ENCODE data around the gene BICRAL. TPM values are rescaled to one million over a fixed set of nuclear protein-coding genes. Genes with fewer than 3 reads are reported as not detected.

Gene BICRAL
- total and polyA plus RNA-seq, 4 donors = 1.7 to 6.8 (median 3.9) TPM

GRCh38 chr6:42821341-42821668 is 39.5 kb downstream of the BICRAL start:
- TF ChIP-seq JUND (IDR thresholded peaks at IDR 0.05) (no peak), FOXA1 (IDR thresholded peaks at IDR 0.05) (no peak), HNF4A (conservative IDR thresholded peaks at IDR 0.05) (no peak), TAF1 (conservative IDR thresholded peaks at IDR 0.05) (no peak), FOXA2 (IDR thresholded peaks at IDR 0.05) (no peak), REST (IDR thresholded peaks at IDR 0.05) (no peak), CTCF (IDR thresholded peaks at IDR 0.05; ENCODE audit: low read depth, low read length, missing input control) (no peak), RXRA (IDR thresholded peaks at IDR 0.05) (no peak), YY1 (IDR thresholded peaks at IDR 0.05) (no peak), SP1 (IDR thresholded peaks at IDR 0.05) (no peak), NR2F2 (IDR thresholded peaks at IDR 0.05) (no peak), HNF4G (IDR thresholded peaks at IDR 0.05) (no peak), EGR1 (IDR thresholded peaks at IDR 0.05; ENCODE audit: low read depth in 2 of 2) (no peak), GABPA (IDR thresholded peaks at IDR 0.05 in 1 of 2, conservative IDR thresholded peaks at IDR 0.05 in 1 of 2) (no peak), RAD21 (IDR thresholded peaks at IDR 0.05) (no peak), MAX (IDR thresholded peaks at IDR 0.05) (no peak)
- TF ChIP-seq, protein P1, sequence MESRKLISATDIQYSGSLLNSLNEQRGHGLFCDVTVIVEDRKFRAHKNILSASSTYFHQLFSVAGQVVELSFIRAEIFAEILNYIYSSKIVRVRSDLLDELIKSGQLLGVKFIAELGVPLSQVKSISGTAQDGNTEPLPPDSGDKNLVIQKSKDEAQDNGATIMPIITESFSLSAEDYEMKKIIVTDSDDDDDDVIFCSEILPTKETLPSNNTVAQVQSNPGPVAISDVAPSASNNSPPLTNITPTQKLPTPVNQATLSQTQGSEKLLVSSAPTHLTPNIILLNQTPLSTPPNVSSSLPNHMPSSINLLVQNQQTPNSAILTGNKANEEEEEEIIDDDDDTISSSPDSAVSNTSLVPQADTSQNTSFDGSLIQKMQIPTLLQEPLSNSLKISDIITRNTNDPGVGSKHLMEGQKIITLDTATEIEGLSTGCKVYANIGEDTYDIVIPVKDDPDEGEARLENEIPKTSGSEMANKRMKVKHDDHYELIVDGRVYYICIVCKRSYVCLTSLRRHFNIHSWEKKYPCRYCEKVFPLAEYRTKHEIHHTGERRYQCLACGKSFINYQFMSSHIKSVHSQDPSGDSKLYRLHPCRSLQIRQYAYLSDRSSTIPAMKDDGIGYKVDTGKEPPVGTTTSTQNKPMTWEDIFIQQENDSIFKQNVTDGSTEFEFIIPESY (IDR thresholded peaks at IDR 0.05) = no peak
- TF ChIP-seq, protein P2, sequence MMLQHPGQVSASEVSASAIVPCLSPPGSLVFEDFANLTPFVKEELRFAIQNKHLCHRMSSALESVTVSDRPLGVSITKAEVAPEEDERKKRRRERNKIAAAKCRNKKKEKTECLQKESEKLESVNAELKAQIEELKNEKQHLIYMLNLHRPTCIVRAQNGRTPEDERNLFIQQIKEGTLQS (IDR thresholded peaks at IDR 0.05) = no peak
- Histone ChIP-seq H3K9ac (ENCODE audit: low read depth in 1 of 2, low read length in 2 of 2) (no peak overlapping the region), H3K4me1 (ENCODE audit: control insufficient read depth in 4 of 4, insufficient read depth in 4 of 4, low read length in 3 of 4) (no peaks in the 10 kb centered on the region), H3K27ac (ENCODE audit: low read depth in 1 of 2, low read length in 2 of 2) (no peak overlapping the region), H3K36me3 (ENCODE audit: control insufficient read depth in 4 of 4, insufficient read depth in 3 of 4, low read depth in 1 of 4, low read length in 3 of 4) (peaks cover 6 to 12% (median 10%) of the 10 kb centered on the region in 4 donors), H3K4me3 (ENCODE audit: low read depth in 1 of 3, low read length in 3 of 3) (no peak overlapping the region), H3K9me3 (ENCODE audit: control insufficient read depth in 4 of 4, low read length in 3 of 4) (no peaks in the 10 kb centered on the region), H3K27me3 (ENCODE audit: control insufficient read depth in 4 of 4, insufficient read depth in 4 of 4, low read length in 3 of 4) (no peaks in the 10 kb centered on the region)
- DNase-seq (ENCODE audit: low spot score) = no peak
- 99% methylated on average over 3 of the region's 3 CpGs for WGBS
